Measurements from ENCODE around the gene PDS5A.
"Not testable (repeated sequence)": the region's sequence is repeated elsewhere in the genome, so short reads cannot be mapped to it uniquely, and the experiment has no call there.

PDS5A gene

DNA sequence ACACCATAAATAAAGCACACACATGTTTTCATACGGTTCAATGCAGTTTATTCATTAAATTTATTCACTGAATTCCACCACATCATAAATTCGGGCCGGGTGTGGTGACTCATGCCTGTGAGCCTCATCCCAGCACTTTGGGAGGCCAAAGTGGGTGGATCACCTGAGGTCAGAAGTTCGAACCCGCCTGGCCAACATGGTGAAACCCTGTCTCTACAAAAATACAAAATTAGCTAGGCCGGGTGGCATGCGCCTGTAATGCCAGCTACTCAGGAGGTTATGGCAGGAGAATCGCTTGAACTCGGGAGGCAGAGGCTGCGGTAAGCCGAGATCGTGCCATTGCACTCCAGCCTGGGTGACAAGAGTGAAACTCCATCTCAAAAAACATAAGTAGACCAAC, 131.6 kb downstream of the PDS5A start:
- Histone ChIP-seq H3K9me3 (ENCODE audit: severe bottlenecking) (no peaks in the 10 kb centered on the region), H3K4me3 (ENCODE audit: low read depth, low read length) (no peak overlapping the region), H3K27me3 (ENCODE audit: insufficient read depth, low read depth, severe bottlenecking) (no peaks in the 10 kb centered on the region), H3K27ac (no peak overlapping the region), H3K36me3 (peaks cover 72% of the 10 kb centered on the region)
- DNase-seq, result no peak
- TF ChIP-seq, protein P1, sequence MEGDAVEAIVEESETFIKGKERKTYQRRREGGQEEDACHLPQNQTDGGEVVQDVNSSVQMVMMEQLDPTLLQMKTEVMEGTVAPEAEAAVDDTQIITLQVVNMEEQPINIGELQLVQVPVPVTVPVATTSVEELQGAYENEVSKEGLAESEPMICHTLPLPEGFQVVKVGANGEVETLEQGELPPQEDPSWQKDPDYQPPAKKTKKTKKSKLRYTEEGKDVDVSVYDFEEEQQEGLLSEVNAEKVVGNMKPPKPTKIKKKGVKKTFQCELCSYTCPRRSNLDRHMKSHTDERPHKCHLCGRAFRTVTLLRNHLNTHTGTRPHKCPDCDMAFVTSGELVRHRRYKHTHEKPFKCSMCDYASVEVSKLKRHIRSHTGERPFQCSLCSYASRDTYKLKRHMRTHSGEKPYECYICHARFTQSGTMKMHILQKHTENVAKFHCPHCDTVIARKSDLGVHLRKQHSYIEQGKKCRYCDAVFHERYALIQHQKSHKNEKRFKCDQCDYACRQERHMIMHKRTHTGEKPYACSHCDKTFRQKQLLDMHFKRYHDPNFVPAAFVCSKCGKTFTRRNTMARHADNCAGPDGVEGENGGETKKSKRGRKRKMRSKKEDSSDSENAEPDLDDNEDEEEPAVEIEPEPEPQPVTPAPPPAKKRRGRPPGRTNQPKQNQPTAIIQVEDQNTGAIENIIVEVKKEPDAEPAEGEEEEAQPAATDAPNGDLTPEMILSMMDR (IDR thresholded peaks at IDR 0.05; ENCODE audit: low read depth, low read length), result no peak

DNA sequence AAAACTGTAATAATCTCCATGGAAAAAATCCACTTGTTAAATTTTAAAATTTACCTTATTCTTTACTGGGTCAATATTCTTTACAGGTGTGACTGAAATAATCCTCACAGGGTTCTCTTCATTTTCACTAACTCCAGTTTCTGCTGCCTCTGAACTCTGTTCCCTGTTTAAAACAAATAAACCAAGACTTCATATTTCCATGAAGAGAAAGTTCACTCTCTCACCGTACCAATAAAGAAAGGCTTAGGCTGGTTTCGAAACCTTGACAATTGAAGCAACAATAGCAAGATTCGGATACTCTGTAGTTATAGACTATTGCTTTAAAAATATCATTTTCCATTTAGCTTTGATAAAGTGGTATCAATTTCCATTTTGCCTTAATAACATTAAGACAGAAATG, 135.8 kb downstream of the PDS5A start:
- H3K27ac ChIP-seq, result no peak overlapping the region

DNA sequence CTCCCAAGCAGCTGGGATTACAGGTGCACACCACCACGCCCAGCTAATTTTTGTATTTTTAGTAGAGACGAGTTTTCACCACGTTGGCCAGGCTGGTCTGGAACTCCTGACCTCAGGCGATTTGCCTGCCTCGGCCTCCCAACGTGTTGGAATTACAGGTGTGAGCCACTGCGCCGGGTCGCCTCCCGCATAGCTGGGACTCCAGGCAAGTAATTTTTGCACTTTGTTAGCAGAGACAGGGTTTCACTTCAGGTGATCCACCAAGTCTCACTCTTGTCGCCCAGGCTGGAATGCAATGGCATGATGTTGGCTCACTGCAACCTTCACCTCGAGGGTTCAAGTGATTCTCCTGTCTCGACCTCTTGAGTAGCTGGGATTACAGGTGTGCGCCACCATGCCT, 137.2 kb downstream of the PDS5A start:
- H3K9me3 ChIP-seq (ENCODE audit: severe bottlenecking); H3K27me3 ChIP-seq (ENCODE audit: insufficient read depth, low read depth, severe bottlenecking); H3K4me3 ChIP-seq (ENCODE audit: low read depth, low read length); DNase-seq; H3K27ac ChIP-seq: not testable (repeated sequence)
- H3K36me3 ChIP-seq, result peaks cover 87% of the 10 kb centered on the region

More for the DNA sequence above, 135.8 kb downstream of the PDS5A start:
- no peak overlapping the region for H3K4me3 ChIP-seq (ENCODE audit: low read depth, low read length)
- no peaks in the 10 kb centered on the region for H3K27me3 ChIP-seq (ENCODE audit: insufficient read depth, low read depth, severe bottlenecking)
- DNase-seq, result no peak
- TF ChIP-seq, protein P1 (IDR thresholded peaks at IDR 0.05; ENCODE audit: low read depth, low read length), result no peak
- peaks cover 85% of the 10 kb centered on the region for H3K36me3 ChIP-seq
- no peaks in the 10 kb centered on the region for H3K9me3 ChIP-seq (ENCODE audit: severe bottlenecking)

DNA sequence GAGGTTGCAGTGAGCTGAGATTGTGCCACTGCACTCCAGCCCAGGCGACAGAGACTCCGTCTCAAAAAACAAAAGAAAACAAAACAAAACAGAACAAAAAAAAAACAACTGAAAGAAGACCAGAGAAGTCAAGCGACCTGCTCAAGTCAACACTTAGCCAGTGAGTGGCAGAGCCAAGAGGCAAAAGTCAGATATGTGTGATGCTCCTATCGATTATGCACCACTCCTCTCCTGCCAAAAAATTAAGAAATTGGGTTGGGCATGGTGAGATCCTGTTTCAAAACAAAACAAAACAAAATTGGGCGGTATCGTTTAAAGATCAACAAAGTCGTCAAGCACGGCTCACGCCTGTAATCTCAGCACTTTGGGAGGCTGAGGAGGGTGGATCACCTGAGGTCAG, 137.7 kb downstream of the PDS5A start:
- Histone ChIP-seq H3K27me3 (ENCODE audit: insufficient read depth, low read depth, severe bottlenecking) (no peaks in the 10 kb centered on the region), H3K4me3 (ENCODE audit: low read depth, low read length) (no peak overlapping the region), H3K9me3 (ENCODE audit: severe bottlenecking) (no peaks in the 10 kb centered on the region), H3K36me3 (peaks cover 90% of the 10 kb centered on the region), H3K27ac (no peak overlapping the region)
- TF ChIP-seq, protein P1 (IDR thresholded peaks at IDR 0.05; ENCODE audit: low read depth, low read length), result no peak
- no peak for DNase-seq

DNA sequence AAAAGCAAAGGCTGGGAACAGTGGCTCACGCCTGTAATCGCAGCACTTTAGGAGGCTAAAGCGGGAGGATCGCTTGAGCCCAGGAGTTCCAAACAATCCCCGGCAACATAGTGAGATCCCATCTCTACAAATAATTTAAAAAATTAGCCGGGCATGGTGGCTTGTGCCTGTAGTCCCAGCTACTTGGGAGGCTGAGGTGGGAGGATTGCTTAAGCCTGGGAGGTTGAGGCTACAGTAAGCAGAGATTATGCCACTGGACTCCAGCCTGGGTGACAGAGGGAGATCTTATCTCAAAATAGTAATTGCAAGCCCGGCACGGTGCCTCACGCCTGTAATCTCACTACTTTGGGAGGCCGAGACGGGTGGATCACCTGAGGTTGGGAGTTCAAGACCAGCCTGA, 139.3 kb downstream of the PDS5A start:
- not testable (repeated sequence) for H3K4me3 ChIP-seq (ENCODE audit: low read depth, low read length); H3K27ac ChIP-seq; H3K27me3 ChIP-seq (ENCODE audit: insufficient read depth, low read depth, severe bottlenecking); DNase-seq; H3K9me3 ChIP-seq (ENCODE audit: severe bottlenecking)
- H3K36me3 ChIP-seq, result peaks cover 91% of the 10 kb centered on the region

DNA sequence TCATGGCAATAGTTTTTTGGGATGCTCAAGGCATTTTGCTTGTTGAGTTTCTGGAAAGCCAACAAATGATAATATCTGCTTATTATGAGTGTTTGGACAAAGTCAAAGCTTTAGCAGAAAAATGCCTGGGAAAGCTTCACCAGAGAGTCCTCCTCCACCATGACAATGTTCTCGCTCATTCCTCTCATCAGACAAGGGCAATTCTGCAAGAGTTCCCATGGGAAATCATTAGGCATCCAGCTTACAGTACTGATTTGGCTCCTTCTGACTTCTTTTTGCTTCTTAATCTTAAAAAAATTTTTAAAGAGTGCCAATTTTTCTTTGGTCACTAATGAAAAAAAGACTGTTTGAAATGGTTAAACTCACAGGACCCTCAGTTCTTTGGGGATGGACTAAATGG, 143.4 kb downstream of the PDS5A start:
- Histone ChIP-seq H3K9me3 (ENCODE audit: severe bottlenecking) (no peaks in the 10 kb centered on the region), H3K27me3 (ENCODE audit: insufficient read depth, low read depth, severe bottlenecking) (no peaks in the 10 kb centered on the region), H3K36me3 (peaks cover 85% of the 10 kb centered on the region), H3K27ac (no peak overlapping the region), H3K4me3 (ENCODE audit: low read depth, low read length) (no peak overlapping the region)
- no peak for DNase-seq
- TF ChIP-seq, protein P1 (IDR thresholded peaks at IDR 0.05; ENCODE audit: low read depth, low read length), result no peak

DNA sequence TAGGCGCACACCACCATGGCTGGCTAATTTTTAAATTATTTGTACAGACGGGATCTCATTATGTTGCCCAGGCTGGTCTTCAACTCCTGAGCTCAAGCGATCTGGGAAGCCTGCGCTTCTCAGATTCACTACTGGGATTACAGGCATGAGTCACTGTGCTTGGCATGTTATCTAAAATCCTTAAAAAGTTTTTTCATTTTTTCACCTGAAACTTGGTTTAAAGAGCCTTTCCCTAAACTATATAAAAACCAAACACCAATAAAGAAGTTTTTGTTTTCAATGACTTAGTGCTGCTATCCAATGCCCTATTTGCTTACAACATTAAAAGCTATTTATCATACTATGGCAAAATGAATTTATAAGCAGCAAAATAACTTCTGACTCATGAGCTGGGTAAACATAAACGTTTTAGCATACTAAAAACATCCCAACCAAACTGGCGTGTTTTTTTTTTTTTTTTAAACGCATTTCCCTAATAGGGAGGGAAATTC, 151.9 kb downstream of the PDS5A start:
- no peaks in the 10 kb centered on the region for H3K9me3 ChIP-seq (ENCODE audit: severe bottlenecking)
- no peaks in the 10 kb centered on the region for H3K27me3 ChIP-seq (ENCODE audit: insufficient read depth, low read depth, severe bottlenecking)
- peaks cover 59% of the 10 kb centered on the region for H3K36me3 ChIP-seq
- no peak overlapping the region for H3K27ac ChIP-seq
- DNase-seq, result no peak
- H3K4me3 ChIP-seq (ENCODE audit: low read depth, low read length), result no peak overlapping the region
- TF ChIP-seq, protein P1 (IDR thresholded peaks at IDR 0.05; ENCODE audit: low read depth, low read length), result no peak
